GM18508 (cell line): ENCODE results near the gene VEZT.

Source experiments
- ATAC-seq: cut with Tn5 transposase; IDR thresholded peaks from one replicate; pipeline ENCODE4 v1.9.1; 2021; ENCODE audit warnings: moderate number of reproducible peaks; ENCODE audit not compliant: insufficient read depth, unreplicated experiment

VEZT gene

GRCh38 chr12:95349291-95349690 lies 131.7 kb downstream of the VEZT start:
- no peak for ATAC-seq

DNA sequence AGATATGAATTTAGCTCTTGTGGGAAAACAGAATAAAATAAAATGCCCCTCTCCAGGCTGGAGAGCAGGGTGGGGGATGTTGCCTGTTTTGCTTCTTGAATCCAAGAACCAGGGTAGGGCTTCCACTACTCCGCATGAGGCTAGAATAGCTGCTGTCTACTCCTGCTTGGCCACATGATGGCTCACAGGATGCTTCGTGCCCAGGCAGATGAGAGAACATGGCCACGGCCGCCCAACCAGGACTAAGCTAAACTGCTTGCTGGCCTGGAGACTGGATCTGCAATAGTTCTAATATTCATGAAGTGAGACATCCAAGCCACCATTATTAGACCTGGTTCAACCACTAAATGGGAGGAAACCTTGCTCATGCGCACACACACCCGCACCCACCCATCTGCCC lies 134.1 kb downstream of the VEZT start:
- ATAC-seq, result no peak
